H7 (cell line): ENCODE results near the gene SETD7. TPM values are rescaled to one million over a fixed set of nuclear protein-coding genes. Genes with fewer than 3 reads are reported as not detected.

Source experiments
- total RNA-seq: library from RNA; depleted of rRNA; stranded (reverse); fragments of >200 nt; shearing (Covaris generic); gene quantifications from 2 replicates; pipeline ENCODE4 v1.2.3, GENCODE V29; 2014; rRNA removed

SETD7 gene
- total RNA-seq, 1 experiment from 2014 or later = 8.6 TPM

Other genes with a start within 250 kb of the SETD7 start
- 5.6 and 7.9 TPM in 2 replicates for gene RAB33B, start 102.1 kb downstream of the SETD7 start, total RNA-seq
- gene MGST2, start 109.6 kb upstream of the SETD7 start, total RNA-seq = 17.0 and 31.8 TPM in 2 replicates